Stomach (tissue), 4 donors: Measurements from ENCODE around the gene RABGAP1L.

Experiments used
- CTCF ChIP-seq, 7 experiments: fragments of 450-650 bp in 4 of 7; fragments of 200-600 bp in 3 of 7; sonication (generic) in 3 of 7; IDR thresholded peaks; one replicate each; pipeline ENCODE4 v1.5.1; 2016 to 2019; ENCODE audit warnings: antibody characterized with exemption in 7 of 7, control low read depth in 2 of 7, mild to moderate bottlenecking in 1 of 7
- EP300 ChIP-seq: sonication (generic); formaldehyde crosslinking; IDR thresholded peaks from one replicate; pipeline ENCODE4 v1.6.1; 2017; ENCODE audit warnings: antibody characterized with exemption
- POLR2A ChIP-seq, 4 donors: fragments of 450-650 bp; IDR thresholded peaks; one replicate each; pipeline ENCODE4 v1.6.1; 2016; ENCODE audit warnings: antibody characterized with exemption in 4 of 4, control low read depth in 2 of 4, mild to moderate bottlenecking in 1 of 4, moderate library complexity in 1 of 4
- POLR2AphosphoS5 ChIP-seq, 3 donors: sonication (generic); formaldehyde crosslinking; IDR thresholded peaks; one replicate each; pipeline ENCODE4 v1.6.1; 2016; ENCODE audit warnings: antibody characterized with exemption in 3 of 3

- TF ChIP-seq EP300 (no peak), CTCF (IDR thresholded peaks at IDR 0.05) (no peak), POLR2A (IDR thresholded peaks at IDR 0.05) (no peak), POLR2AphosphoS5 (IDR thresholded peaks at IDR 0.05) (no peak)
These were observed 35.1 kb downstream of the RABGAP1L start for GRCh38 chr1:174194461-174194860.
